Measurements from ENCODE around the gene FGR.

GRCh38 chr1:27588256-27589232 is 46.4 kb downstream of the FGR start:
- TF ChIP-seq, protein P1, sequence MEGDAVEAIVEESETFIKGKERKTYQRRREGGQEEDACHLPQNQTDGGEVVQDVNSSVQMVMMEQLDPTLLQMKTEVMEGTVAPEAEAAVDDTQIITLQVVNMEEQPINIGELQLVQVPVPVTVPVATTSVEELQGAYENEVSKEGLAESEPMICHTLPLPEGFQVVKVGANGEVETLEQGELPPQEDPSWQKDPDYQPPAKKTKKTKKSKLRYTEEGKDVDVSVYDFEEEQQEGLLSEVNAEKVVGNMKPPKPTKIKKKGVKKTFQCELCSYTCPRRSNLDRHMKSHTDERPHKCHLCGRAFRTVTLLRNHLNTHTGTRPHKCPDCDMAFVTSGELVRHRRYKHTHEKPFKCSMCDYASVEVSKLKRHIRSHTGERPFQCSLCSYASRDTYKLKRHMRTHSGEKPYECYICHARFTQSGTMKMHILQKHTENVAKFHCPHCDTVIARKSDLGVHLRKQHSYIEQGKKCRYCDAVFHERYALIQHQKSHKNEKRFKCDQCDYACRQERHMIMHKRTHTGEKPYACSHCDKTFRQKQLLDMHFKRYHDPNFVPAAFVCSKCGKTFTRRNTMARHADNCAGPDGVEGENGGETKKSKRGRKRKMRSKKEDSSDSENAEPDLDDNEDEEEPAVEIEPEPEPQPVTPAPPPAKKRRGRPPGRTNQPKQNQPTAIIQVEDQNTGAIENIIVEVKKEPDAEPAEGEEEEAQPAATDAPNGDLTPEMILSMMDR (IDR thresholded peaks at IDR 0.05), result no peak
- TF ChIP-seq IRF3 (IDR thresholded peaks at IDR 0.05; ENCODE audit: low read depth, low read length) (no peak), CHD2 (IDR thresholded peaks at IDR 0.05; ENCODE audit: low read length, partially characterized antibody) (no peak)
